ENCODE results near the gene RAB11A.

RAB11A gene

DNA sequence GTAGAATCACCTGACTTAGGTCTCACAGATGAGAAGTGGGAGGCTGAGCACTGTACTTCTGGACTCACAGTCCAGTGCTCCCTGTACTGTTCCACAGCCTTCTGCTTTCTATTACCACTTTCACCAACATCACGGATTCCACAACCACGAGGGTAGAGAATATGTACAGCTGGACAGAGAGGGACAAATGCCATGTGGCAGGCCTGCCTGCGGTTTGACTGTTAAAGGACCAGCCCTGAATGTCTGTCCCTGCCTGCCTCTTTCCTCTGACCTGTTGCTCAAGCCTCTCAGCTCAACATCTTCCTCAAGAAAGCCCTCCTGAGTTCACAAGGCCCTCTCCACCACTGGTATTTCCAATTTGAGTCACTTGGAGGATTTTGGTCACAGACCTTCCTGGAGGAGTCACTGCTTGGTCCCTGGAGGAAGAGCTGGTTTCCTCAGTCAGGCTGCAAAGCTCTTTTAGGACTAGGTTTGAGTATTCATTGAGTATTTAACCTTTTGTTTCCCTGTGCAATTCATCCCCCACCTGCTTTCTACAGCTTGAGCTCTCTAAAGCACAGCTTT lies 49.1 kb downstream of the RAB11A start:
- TF ChIP-seq, protein P1, sequence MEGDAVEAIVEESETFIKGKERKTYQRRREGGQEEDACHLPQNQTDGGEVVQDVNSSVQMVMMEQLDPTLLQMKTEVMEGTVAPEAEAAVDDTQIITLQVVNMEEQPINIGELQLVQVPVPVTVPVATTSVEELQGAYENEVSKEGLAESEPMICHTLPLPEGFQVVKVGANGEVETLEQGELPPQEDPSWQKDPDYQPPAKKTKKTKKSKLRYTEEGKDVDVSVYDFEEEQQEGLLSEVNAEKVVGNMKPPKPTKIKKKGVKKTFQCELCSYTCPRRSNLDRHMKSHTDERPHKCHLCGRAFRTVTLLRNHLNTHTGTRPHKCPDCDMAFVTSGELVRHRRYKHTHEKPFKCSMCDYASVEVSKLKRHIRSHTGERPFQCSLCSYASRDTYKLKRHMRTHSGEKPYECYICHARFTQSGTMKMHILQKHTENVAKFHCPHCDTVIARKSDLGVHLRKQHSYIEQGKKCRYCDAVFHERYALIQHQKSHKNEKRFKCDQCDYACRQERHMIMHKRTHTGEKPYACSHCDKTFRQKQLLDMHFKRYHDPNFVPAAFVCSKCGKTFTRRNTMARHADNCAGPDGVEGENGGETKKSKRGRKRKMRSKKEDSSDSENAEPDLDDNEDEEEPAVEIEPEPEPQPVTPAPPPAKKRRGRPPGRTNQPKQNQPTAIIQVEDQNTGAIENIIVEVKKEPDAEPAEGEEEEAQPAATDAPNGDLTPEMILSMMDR (IDR thresholded peaks at IDR 0.05; ENCODE audit: low read depth, low read length) = no peak
- DNase-seq (ENCODE audit: extremely low read depth, low read depth) = no peak

DNA sequence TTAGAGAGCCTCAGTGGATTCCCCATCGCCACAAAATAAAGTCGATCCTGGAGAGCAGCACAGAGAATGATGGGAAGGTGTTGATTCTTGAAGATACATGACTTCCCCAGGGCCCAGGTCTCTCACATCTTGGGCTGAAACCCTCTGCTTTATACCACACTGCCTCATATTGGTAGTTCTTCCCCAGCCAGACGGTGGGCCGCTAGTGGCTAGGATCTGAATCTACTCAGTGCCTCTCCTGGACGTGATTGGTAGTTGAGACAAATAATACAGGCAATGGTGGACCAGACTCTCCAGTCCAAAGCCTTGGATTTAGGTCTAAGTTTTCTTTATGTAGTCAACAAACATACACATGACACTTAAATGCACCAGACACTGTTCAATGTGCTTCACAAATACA lies 49.7 kb downstream of the RAB11A start:
- no peak for DNase-seq (ENCODE audit: extremely low read depth, low read depth)
- TF ChIP-seq, protein P1 (IDR thresholded peaks at IDR 0.05; ENCODE audit: low read depth, low read length) = no peak

DNA sequence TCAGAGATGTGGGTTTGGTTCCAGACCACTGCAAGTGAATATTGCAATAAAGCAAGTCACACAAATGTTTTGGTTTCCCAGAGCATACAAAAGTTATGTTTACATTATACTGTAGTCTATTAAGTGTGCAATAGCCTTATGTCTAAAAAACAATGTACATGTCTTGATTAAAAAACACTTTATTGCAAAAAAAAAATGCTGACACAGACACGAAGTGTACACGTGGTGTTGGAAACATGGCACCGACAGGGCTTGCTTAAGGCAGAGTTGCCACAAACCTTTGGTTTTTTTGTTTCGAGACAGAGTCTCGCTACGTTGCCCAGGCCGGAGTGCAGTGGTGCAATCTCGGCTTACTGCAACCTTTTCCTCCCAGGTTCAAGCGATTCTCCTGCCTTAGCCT lies 50.1 kb downstream of the RAB11A start:
- DNase-seq (ENCODE audit: extremely low read depth, low read depth) = no peak
- TF ChIP-seq, protein P1 (IDR thresholded peaks at IDR 0.05; ENCODE audit: low read depth, low read length) = no peak

DNA sequence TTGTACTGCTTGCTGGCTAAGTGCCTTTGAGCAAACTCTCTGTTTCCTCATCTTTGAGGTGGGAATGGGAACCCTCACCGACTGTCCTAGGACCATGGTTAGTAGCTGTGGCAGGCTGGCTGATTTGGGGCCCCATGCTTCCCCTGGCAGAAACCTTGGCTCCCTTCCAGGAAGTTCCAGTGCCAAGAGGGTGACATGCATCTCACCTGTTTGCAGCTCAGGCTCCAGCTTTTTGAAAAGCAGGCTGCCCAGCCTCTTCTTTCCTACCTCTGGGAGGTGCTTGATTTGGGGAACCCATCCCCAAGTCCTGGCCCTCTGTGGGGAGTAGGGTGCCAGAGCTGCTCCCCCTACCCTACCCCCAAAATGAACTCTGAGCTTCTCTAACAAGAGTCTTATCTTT lies 50.8 kb downstream of the RAB11A start:
- no peak for DNase-seq (ENCODE audit: extremely low read depth, low read depth)
- TF ChIP-seq, protein P1 (IDR thresholded peaks at IDR 0.05; ENCODE audit: low read depth, low read length) = no peak

DNA sequence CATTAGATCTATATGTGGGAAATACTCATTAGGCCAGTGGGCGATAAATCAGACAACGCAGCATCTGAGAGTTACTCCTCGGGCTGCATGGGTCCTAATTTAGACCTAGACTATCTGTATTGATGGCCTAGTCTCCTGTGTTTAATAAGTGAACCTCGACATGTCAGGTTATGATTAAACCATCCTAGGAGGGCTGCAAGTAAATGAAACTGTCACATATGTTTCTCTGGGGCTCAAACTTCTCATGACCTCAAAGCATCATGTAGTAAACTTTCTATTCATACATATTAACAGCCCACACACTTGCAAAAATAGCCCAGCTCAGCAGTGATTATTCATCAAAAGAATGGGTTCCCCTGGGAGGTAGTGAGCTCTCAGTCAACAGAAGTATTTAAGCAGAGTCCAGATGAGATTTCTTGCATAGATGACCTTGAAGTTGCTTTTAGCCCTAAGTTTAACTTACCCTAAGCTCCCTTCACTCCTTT lies 51.6 kb downstream of the RAB11A start:
- TF ChIP-seq, protein P1 (IDR thresholded peaks at IDR 0.05; ENCODE audit: low read depth, low read length) = no peak
- no peak for DNase-seq (ENCODE audit: extremely low read depth, low read depth)

DNA sequence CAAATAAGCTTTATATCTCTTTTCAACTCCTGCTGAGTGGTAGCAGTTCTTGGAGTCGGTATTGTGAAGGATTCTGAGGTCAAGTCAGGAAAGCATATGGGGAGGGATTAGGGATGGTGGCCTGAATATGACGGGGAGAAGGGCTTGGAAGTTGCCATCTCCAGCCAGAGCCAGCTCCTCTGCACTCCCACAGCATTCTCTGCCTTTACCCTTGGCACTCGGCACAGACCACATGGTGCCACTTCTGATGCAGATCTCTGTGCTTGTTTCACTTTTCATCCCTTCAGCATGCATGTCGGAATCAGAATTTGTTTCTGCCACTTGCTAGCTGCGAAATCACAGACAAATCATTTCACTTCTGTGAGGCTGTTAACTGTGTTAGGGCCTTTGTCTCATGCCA lies 52.5 kb downstream of the RAB11A start:
- DNase-seq (ENCODE audit: extremely low read depth, low read depth) = no peak
- TF ChIP-seq, protein P1 (IDR thresholded peaks at IDR 0.05; ENCODE audit: low read depth, low read length) = no peak

DNA sequence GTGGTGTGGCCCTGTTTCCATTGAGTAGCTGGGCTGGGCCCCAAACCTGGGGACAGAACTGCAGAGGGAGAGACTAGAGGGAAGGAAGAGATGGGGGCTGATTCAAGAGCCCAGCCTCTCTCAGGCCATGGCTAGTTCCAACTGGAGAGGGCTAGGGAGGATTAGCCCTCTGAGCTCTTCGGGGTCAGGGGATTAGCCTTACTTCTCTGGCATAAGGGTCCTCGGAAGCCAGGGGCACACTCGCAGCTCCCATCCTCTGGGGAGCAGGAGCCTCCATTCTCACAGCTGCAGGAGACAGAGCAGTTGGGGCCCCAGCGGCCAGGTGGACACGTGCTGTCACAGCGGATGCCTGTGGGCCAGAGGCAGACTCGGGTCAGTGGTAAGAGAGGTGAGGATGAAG lies 53.3 kb downstream of the RAB11A start:
- DNase-seq (ENCODE audit: extremely low read depth, low read depth) = no peak

More for the DNA sequence above, 53.3 kb downstream of the RAB11A start:
- TF ChIP-seq, protein P1 (IDR thresholded peaks at IDR 0.05; ENCODE audit: low read depth, low read length) = no peak
